Trophoblast cell (in vitro differentiated cells and primary cell): ENCODE data around the gene TNRC6C.

Experiments used
- DNase-seq, 2 donors: peaks; one replicate each; pipeline ENCODE4 v3.0.0-alpha.2; 2016
- H2AFZ ChIP-seq: 2 replicates; pipeline ENCODE4 v1.6.1; 2013; ENCODE audit warnings: low read length, moderate library complexity, mild to moderate bottlenecking; ENCODE audit not compliant: insufficient read depth, poor library complexity
- H2AK5ac ChIP-seq: 2 replicates; pipeline ENCODE4 v1.6.1; 2013; ENCODE audit warnings: mild to moderate bottlenecking, low read length
- H2BK120ac ChIP-seq: 2 replicates; pipeline ENCODE4 v1.6.1; 2013; ENCODE audit warnings: low read length, mild to moderate bottlenecking, moderate library complexity; ENCODE audit not compliant: insufficient read depth, poor library complexity
- H2BK12ac ChIP-seq: 2 replicates; pipeline ENCODE4 v1.6.1; 2013; ENCODE audit warnings: mild to moderate bottlenecking, low read length, moderate library complexity
- H2BK5ac ChIP-seq: 2 replicates; pipeline ENCODE4 v1.6.1; 2013; ENCODE audit warnings: low read length, low read depth, moderate library complexity, mild to moderate bottlenecking; ENCODE audit not compliant: poor library complexity
- H3K14ac ChIP-seq: 2 replicates; pipeline ENCODE4 v1.6.1; 2013; ENCODE audit warnings: mild to moderate bottlenecking, low read length
- H3K18ac ChIP-seq: 2 replicates; pipeline ENCODE4 v1.6.1; 2013; ENCODE audit warnings: mild to moderate bottlenecking, low read length
- H3K23ac ChIP-seq: 2 replicates; pipeline ENCODE4 v1.6.1; 2013; ENCODE audit warnings: low read length
- H3K27ac ChIP-seq: 2 replicates; pipeline ENCODE4 v1.5.1; 2013; ENCODE audit warnings: low read depth, mild to moderate bottlenecking, inconsistent platforms, low read length, moderate library complexity
- H3K27me3 ChIP-seq: 2 replicates; pipeline ENCODE4 v1.6.1; 2013; ENCODE audit warnings: inconsistent platforms, mild to moderate bottlenecking, low read length, moderate library complexity; ENCODE audit not compliant: insufficient read depth
- H3K36me3 ChIP-seq, 2 experiments: 1 replicate in 1 of 2; 2 replicates in 1 of 2; pipeline ENCODE4 v1.6.1; 2013; ENCODE audit warnings: low read length in 2 of 2, mild to moderate bottlenecking in 2 of 2, moderate library complexity in 1 of 2; ENCODE audit not compliant: insufficient read depth in 2 of 2, control insufficient read depth in 1 of 2
- H3K4ac ChIP-seq: 2 replicates; pipeline ENCODE4 v1.6.1; 2013; ENCODE audit warnings: low read depth, mild to moderate bottlenecking, low read length, moderate library complexity
- H3K4me1 ChIP-seq, 2 experiments: 1 replicate in 1 of 2; 2 replicates in 1 of 2; pipeline ENCODE4 v1.6.1; 2013; ENCODE audit warnings: low read length in 2 of 2, mild to moderate bottlenecking in 2 of 2, moderate library complexity in 1 of 2; ENCODE audit not compliant: insufficient read depth in 2 of 2, control insufficient read depth in 1 of 2
- H3K4me2 ChIP-seq: 2 replicates; pipeline ENCODE4 v1.6.1; 2013; ENCODE audit warnings: inconsistent platforms, mild to moderate bottlenecking, low read length, moderate library complexity
- H3K4me3 ChIP-seq: 2 replicates; pipeline ENCODE4 v1.5.1; 2013; ENCODE audit warnings: mild to moderate bottlenecking, low read depth, low read length, inconsistent platforms
- H3K79me1 ChIP-seq: one replicate; pipeline ENCODE4 v1.6.1; 2013; ENCODE audit warnings: low read length
- H3K79me2 ChIP-seq: 2 replicates; pipeline ENCODE4 v1.6.1; 2013; ENCODE audit warnings: low read length, mild to moderate bottlenecking; ENCODE audit not compliant: control insufficient read depth, insufficient read depth, poor library complexity
- H3K9ac ChIP-seq: 2 replicates; pipeline ENCODE4 v1.6.1; 2013; ENCODE audit warnings: mild to moderate bottlenecking, low read length
- H3K9me3 ChIP-seq: 2 replicates; pipeline ENCODE4 v1.6.1; 2013; ENCODE audit warnings: low read depth, mild to moderate bottlenecking, control low read depth, inconsistent platforms, low read length; ENCODE audit not compliant: insufficient read depth
- H4K12ac ChIP-seq: 2 replicates; pipeline ENCODE4 v1.6.1; 2013; ENCODE audit warnings: low read depth, mild to moderate bottlenecking, low read length, moderate library complexity
- H4K8ac ChIP-seq: 2 replicates; pipeline ENCODE4 v1.6.1; 2013; ENCODE audit warnings: low read depth, mild to moderate bottlenecking, low read length, moderate library complexity
- H4K91ac ChIP-seq: one replicate; pipeline ENCODE4 v1.6.1; 2013; ENCODE audit warnings: low read depth, mild to moderate bottlenecking, low read length, moderate library complexity
- WGBS: extraction: QIAGEN DNeasy Blood & Tissue Kit; methylation state at CpG from one replicate; pipeline ENCODE4 v1.1.7; 2013; ENCODE audit warnings: missing lambda C conversion rate; ENCODE audit not compliant: insufficient read length, insufficient coverage; ENCODE audit errors: extremely low coverage; 5-methylcytosine and 5-hydroxymethylcytosine counted together

The TNRC6C gene

DNA sequence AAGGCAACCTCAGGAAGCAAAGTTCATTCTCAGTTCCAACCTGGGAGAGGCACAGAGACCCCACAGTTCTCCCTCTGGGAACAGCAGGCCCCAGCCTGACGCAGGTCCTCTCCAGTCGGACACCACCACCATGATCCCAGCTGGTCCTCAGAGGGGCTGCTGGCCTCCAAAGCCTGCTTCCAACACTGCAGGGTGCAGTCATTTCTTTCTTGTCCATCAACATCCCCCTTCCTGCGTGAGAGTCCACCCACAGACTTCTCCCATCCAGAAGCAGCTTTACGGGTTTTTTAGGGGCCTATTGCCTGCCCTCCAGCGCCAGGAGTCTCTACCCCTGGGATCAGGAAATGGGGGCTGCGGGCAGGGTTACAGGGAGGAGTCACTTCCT is 29.3 kb upstream of the TNRC6C start:
- H3K27ac ChIP-seq: no peak overlapping the region
- peaks cover 3% of the 10 kb centered on the region for H3K9me3 ChIP-seq
- H2AFZ ChIP-seq: no peak overlapping the region
- H3K27me3 ChIP-seq: no peaks in the 10 kb centered on the region
- no peak overlapping the region for H3K4me3 ChIP-seq
- H2BK5ac ChIP-seq: no peak overlapping the region
- no peaks in the 10 kb centered on the region for H3K79me2 ChIP-seq
- H2BK12ac ChIP-seq: no peak overlapping the region
- H3K4ac ChIP-seq: no peak overlapping the region
- DNase-seq: no peak
- no peaks in the 10 kb centered on the region for H3K36me3 ChIP-seq
- WGBS: no CpG with 5 or more reads among the region's 6 CpGs
- no peak overlapping the region for H3K14ac ChIP-seq
- no peak overlapping the region for H3K23ac ChIP-seq
- no peak overlapping the region for H3K9ac ChIP-seq
- no peak overlapping the region for H2BK120ac ChIP-seq
- no peak overlapping the region for H3K4me2 ChIP-seq
- no peak overlapping the region for H4K12ac ChIP-seq
- H2AK5ac ChIP-seq: no peak overlapping the region
- H3K79me1 ChIP-seq: no peaks in the 10 kb centered on the region
- H4K91ac ChIP-seq: no peak overlapping the region
- no peak overlapping the region for H3K18ac ChIP-seq
- no peaks in the 10 kb centered on the region for H3K4me1 ChIP-seq
- no peak overlapping the region for H4K8ac ChIP-seq

DNA sequence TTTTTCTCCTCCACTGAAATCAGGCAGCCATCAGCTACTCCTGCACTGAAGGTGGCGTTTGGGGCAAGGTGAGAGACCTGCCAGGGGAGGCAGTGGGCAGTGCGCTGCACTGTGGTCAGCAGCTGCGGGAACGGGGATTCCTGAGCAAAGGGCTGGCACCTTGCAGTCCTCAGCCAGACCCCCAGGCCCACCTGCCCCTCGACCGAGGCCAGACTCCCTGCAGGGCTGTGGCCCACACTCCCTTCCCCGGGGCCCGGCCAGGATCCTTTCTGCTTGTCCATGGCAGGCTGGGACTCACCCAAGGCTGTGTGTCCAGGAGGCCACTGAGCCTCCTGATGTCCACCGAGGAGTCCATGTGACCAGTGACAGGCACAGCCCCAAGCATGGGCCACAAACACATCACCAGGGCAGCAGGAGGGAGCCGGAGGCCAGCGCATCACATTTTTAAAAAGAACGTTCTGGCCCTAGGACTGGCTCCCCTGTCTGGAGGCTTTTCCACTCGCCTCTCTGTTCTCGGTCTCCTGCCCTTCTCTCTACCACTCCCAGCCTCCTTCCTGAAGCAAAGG is 28.5 kb upstream of the TNRC6C start:
- Histone ChIP-seq H3K36me3 (no peaks in the 10 kb centered on the region), H3K27ac (no peak overlapping the region), H3K9me3 (peaks cover 3% of the 10 kb centered on the region), H3K4me2 (no peak overlapping the region), H4K91ac (no peak overlapping the region), H3K4ac (no peak overlapping the region), H3K79me2 (no peaks in the 10 kb centered on the region), H2AK5ac (no peak overlapping the region), H3K4me1 (no peaks in the 10 kb centered on the region), H3K27me3 (no peaks in the 10 kb centered on the region), H4K12ac (no peak overlapping the region), H2BK5ac (no peak overlapping the region), H2AFZ (no peak overlapping the region), H3K23ac (no peak overlapping the region), H2BK120ac (no peak overlapping the region), H3K9ac (no peak overlapping the region), H3K18ac (no peak overlapping the region), H2BK12ac (no peak overlapping the region), H3K4me3 (no peak overlapping the region), H3K79me1 (no peaks in the 10 kb centered on the region), H3K14ac (no peak overlapping the region), H4K8ac (no peak overlapping the region)
- no CpG with 5 or more reads among the region's 14 CpGs for WGBS
- no peak for DNase-seq

DNA sequence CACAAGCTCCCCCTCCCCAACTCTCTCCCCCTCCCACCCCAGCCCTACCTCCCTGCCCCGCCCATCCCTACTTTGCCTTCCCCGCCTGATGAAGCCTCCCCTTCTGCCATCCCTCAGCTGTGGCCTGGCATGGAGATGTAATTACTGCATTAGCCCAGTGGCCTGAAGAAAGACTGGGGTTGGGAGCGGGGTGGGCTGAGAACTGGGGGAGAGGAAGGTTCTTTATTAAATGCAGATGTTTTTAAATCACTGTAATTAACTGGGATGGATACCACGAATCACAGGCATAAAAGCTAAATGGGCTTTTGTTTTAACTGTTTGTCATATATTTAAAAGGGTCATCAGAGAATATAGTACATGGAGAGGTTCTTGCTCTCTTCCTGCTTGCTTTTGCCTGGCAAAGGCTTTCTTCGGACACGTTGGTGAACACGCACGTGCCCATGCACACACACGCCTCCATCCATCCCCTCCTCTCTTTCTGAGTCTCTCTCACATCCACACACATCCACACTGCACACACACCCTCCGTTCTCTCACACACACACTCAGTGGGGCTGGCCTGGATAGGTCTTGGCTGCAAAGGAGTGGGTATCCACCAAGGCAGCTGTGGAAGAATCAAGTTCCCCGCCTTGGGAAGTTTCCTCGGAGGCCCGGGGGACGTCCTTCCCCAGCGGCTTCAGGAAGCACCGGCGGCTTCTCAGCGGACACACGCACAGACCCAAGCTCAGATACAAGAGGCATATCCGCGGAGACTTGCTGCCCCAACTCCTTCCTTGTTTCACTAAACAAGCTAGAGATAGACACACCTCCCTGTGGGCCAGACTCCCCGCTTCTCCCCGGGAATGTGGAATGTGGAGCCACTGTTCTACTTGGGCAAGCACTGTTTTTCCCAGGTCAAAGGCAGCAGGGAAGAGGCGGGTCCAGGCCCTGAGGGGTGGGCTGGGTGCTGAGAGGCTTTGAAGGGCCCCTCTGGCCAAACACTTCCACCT is 27.4 kb upstream of the TNRC6C start:
- no peak overlapping the region for H2AFZ ChIP-seq
- H3K9me3 ChIP-seq: peaks cover 3% of the 10 kb centered on the region
- no CpG with 5 or more reads among the region's 24 CpGs for WGBS
- H3K27me3 ChIP-seq: no peaks in the 10 kb centered on the region
- H3K14ac ChIP-seq: no peak overlapping the region
- no peaks in the 10 kb centered on the region for H3K36me3 ChIP-seq
- no peak overlapping the region for H3K4ac ChIP-seq
- no peaks in the 10 kb centered on the region for H3K79me1 ChIP-seq
- no peak overlapping the region for H3K27ac ChIP-seq
- H3K18ac ChIP-seq: no peak overlapping the region
- no peak overlapping the region for H4K12ac ChIP-seq
- no peak overlapping the region for H2BK5ac ChIP-seq
- no peak overlapping the region for H3K9ac ChIP-seq
- DNase-seq: no peak
- no peak overlapping the region for H3K4me3 ChIP-seq
- H4K8ac ChIP-seq: no peak overlapping the region
- H2AK5ac ChIP-seq: no peak overlapping the region
- H3K23ac ChIP-seq: no peak overlapping the region
- no peak overlapping the region for H3K4me2 ChIP-seq
- no peaks in the 10 kb centered on the region for H3K79me2 ChIP-seq
- H2BK120ac ChIP-seq: no peak overlapping the region
- H4K91ac ChIP-seq: no peak overlapping the region
- no peaks in the 10 kb centered on the region for H3K4me1 ChIP-seq
- no peak overlapping the region for H2BK12ac ChIP-seq

DNA sequence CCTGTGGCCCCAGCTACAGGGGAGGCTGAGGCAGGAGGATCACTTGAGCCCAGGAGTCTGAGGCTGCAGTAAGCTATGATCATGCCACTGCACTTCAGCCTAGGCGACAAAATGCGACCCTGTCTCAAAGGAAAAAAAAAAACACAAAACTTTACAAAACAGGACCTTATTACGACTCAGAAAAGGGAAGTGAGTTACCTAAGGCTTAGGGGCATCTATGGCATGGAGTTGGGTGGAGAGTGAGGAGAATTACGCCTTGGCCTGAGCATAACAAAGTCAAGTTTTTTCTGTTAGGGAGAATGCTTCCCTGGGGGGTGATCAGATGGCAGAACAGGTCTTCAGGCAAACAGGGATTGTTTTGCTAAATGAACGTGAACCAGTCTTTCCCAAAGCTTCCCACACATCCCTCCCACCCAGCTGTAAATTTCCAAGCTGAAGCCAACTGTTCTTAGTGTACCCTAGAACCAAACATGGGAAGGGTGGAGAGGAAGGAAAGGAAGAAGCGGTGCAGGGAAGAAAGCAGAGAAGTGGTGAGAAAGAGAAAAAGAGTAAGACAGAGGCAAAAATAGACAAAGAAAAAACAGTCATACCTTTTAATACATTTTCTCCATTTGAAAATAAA is 24.6 kb upstream of the TNRC6C start:
- Histone ChIP-seq H2BK5ac (no peak overlapping the region), H3K79me1 (no peaks in the 10 kb centered on the region), H4K91ac (no peak overlapping the region), H3K27me3 (no peaks in the 10 kb centered on the region), H3K4me1 (no peaks in the 10 kb centered on the region), H3K14ac (no peak overlapping the region), H3K4me2 (no peak overlapping the region), H3K4me3 (no peak overlapping the region), H3K9me3 (peaks cover 2% of the 10 kb centered on the region), H3K23ac (no peak overlapping the region), H2BK120ac (no peak overlapping the region), H3K27ac (no peak overlapping the region), H2AFZ (no peak overlapping the region), H4K12ac (no peak overlapping the region), H3K18ac (no peak overlapping the region), H2BK12ac (no peak overlapping the region), H4K8ac (no peak overlapping the region), H3K4ac (no peak overlapping the region), H2AK5ac (no peak overlapping the region), H3K79me2 (no peaks in the 10 kb centered on the region), H3K9ac (no peak overlapping the region), H3K36me3 (no peaks in the 10 kb centered on the region)
- no CpG with 5 or more reads among the region's 6 CpGs for WGBS
- peak in 1 of 2 donors; percentile 35 for DNase-seq
